HepG2 (cell line): ENCODE measurements around the gene ALOXE3. TPM values are rescaled to one million over a fixed set of nuclear protein-coding genes. Genes with fewer than 3 reads are reported as not detected.

Source experiments
- CTCF ChIP-seq: sonication (generic); formaldehyde crosslinking; IDR thresholded peaks from 2 replicates; pipeline ENCODE4 v1.5.0; 2020; ENCODE audit warnings: mild to moderate bottlenecking, missing genetic modification reagents, moderate library complexity
- HDAC1 ChIP-seq: sonication (generic); formaldehyde crosslinking; IDR thresholded peaks from 2 replicates; pipeline ENCODE4 v1.5.1; 2020; ENCODE audit warnings: mild to moderate bottlenecking, missing genetic modification reagents
- HMGXB4 ChIP-seq, 2 experiments: sonication (generic) in 1 of 2; formaldehyde crosslinking in 1 of 2; IDR thresholded peaks; 2 replicates each; pipeline versions ENCODE4 v1.4.0 to v1.6.1; 2018 to 2020; ENCODE audit warnings: missing genetic modification reagents in 2 of 2, borderline replicate concordance in 1 of 2, low read depth in 1 of 2, mild to moderate bottlenecking in 1 of 2, missing biosample characterization in 1 of 2
- HOXA3 ChIP-seq: sonication (generic); formaldehyde crosslinking; IDR thresholded peaks from 2 replicates; pipeline ENCODE4 v1.5.0; 2020; ENCODE audit warnings: missing genetic modification reagents
- MTA1 ChIP-seq: sonication (generic); formaldehyde crosslinking; IDR thresholded peaks from 2 replicates; pipeline ENCODE4 v1.4.0; 2020; ENCODE audit warnings: missing genetic modification reagents, mild to moderate bottlenecking, borderline replicate concordance
- RCOR2 ChIP-seq: IDR thresholded peaks from 2 replicates; pipeline ENCODE4 v1.6.1; 2016; ENCODE audit warnings: missing biosample characterization, missing genetic modification reagents
- RELA ChIP-seq: sonication (generic); formaldehyde crosslinking; IDR thresholded peaks from 2 replicates; pipeline ENCODE4 v1.4.0; 2020; ENCODE audit warnings: missing genetic modification reagents
- RFXAP ChIP-seq: sonication (generic); formaldehyde crosslinking; IDR thresholded peaks from 2 replicates; pipeline ENCODE4 v1.4.0; 2020; ENCODE audit warnings: missing genetic modification reagents, borderline replicate concordance
- SIX4 ChIP-seq: sonication (generic); formaldehyde crosslinking; IDR thresholded peaks from 2 replicates; pipeline ENCODE4 v1.4.0; 2020; ENCODE audit warnings: missing genetic modification reagents
- SPEN ChIP-seq: sonication (generic); formaldehyde crosslinking; IDR thresholded peaks from 2 replicates; pipeline ENCODE4 v1.5.1; 2020; ENCODE audit warnings: low read depth, mild to moderate bottlenecking, missing genetic modification reagents
- TEAD2 ChIP-seq: sonication (generic); formaldehyde crosslinking; IDR thresholded peaks from 2 replicates; pipeline ENCODE4 v1.9.0; 2021; ENCODE audit warnings: missing genetic modification reagents
- UBTF ChIP-seq: sonication (generic); formaldehyde crosslinking; IDR thresholded peaks from 2 replicates; pipeline ENCODE4 v1.4.0; 2020; ENCODE audit warnings: mild to moderate bottlenecking, missing genetic modification reagents
- ZFP36L2 ChIP-seq: sonication (generic); formaldehyde crosslinking; IDR thresholded peaks from 2 replicates; pipeline ENCODE4 v1.4.0; 2020; ENCODE audit warnings: missing genetic modification reagents
- ZHX1 ChIP-seq: sonication (generic); formaldehyde crosslinking; IDR thresholded peaks from 2 replicates; pipeline ENCODE4 v1.8.1; 2022; ENCODE audit warnings: low read depth, mild to moderate bottlenecking, missing genetic modification reagents
- ZNF230 ChIP-seq: sonication (generic); formaldehyde crosslinking; IDR thresholded peaks from 2 replicates; pipeline ENCODE4 v1.4.0; 2020; ENCODE audit warnings: mild to moderate bottlenecking, missing genetic modification reagents
- ZNF550 ChIP-seq: sonication (generic); formaldehyde crosslinking; IDR thresholded peaks from 2 replicates; pipeline ENCODE4 v1.4.0; 2020; ENCODE audit warnings: mild to moderate bottlenecking, missing genetic modification reagents, borderline replicate concordance
- ZNF737 ChIP-seq: sonication (generic); formaldehyde crosslinking; IDR thresholded peaks from 2 replicates; pipeline ENCODE4 v1.5.0; 2020; ENCODE audit warnings: missing genetic modification reagents, mild to moderate bottlenecking, borderline replicate concordance
- ZNF777 ChIP-seq: sonication (generic); formaldehyde crosslinking; IDR thresholded peaks from 2 replicates; pipeline ENCODE4 v1.4.0; 2020; ENCODE audit warnings: missing genetic modification reagents
- ZNF878 ChIP-seq: sonication (generic); formaldehyde crosslinking; IDR thresholded peaks from 2 replicates; pipeline ENCODE4 v1.8.1; 2023; ENCODE audit warnings: mild to moderate bottlenecking, missing genetic modification reagents, moderate library complexity
- ZZZ3 ChIP-seq: sonication (generic); formaldehyde crosslinking; IDR thresholded peaks from 2 replicates; pipeline ENCODE4 v1.4.0; 2020; ENCODE audit warnings: missing genetic modification reagents, mild to moderate bottlenecking, borderline replicate concordance
- polyA plus RNA-seq, 8 experiments: library from polyadenylated mRNA; depleted of rRNA in 3 of 8; stranded (reverse) in 7 of 8; unstranded in 1 of 8; fragments of >200 nt; fragmentation: Illumina TruSeq in 4 of 8; extraction: Trizol in 4 of 8; gene quantifications; 2 replicates each; pipeline versions ENCODE4 v1.2.1 to v1.2.3, GENCODE V29; 2011 to 2016; ENCODE audit warnings: low read depth in 4 of 8, missing spikeins in 1 of 8, mixed read lengths in 1 of 8; ENCODE audit not compliant: insufficient read depth in 1 of 8
- total RNA-seq, 5 experiments: library from RNA; depleted of rRNA; stranded (reverse); fragments of >200 nt; fragmentation: Illumina TruSeq; extraction: Trizol; gene quantifications; 2 replicates each; pipeline ENCODE4 v1.2.3, GENCODE V29; 2016; ENCODE audit warnings: low read depth in 1 of 5

Gene ALOXE3
- total and polyA plus RNA-seq, 2 of the 13 experiments (the other 11 are each of a cell fraction or from before 2014, with no cell fraction given) = 0.07 TPM; not detected in 1

GRCh38 chr17:8109661-8110455 is 8.5 kb downstream of the ALOXE3 start (continued):
- TF ChIP-seq HMGXB4 (CRISPR knock-in tag; IDR thresholded peaks at IDR 0.05; ENCODE audit: borderline replicate concordance in 1 of 2, low read depth in 1 of 2) = peak; percentile 41 to 72; a peak in 2 of 4 replicates
- no peak for TF ChIP-seq SIX4 (CRISPR knock-in tag)
- no peak for TF ChIP-seq SPEN (CRISPR knock-in tag)
- TF ChIP-seq CTCF (CRISPR knock-in tag) = peak; percentile 90
- 0 out of 2 replicates have a peak, but pooled peaks have one; percentile 15 for TF ChIP-seq HOXA3 (CRISPR knock-in tag)
- TF ChIP-seq ZNF230 = no peak
- TF ChIP-seq HDAC1 (CRISPR knock-in tag) = no peak
- TF ChIP-seq MTA1 = 0 out of 2 replicates have a peak, but pooled peaks have one; percentile 13
- TF ChIP-seq ZFP36L2 = no peak
- TF ChIP-seq ZHX1 = no peak
- TF ChIP-seq UBTF (CRISPR knock-in tag) = peak; percentile 29; the same call in 1 of the 2 replicates
- TF ChIP-seq ZNF550 (CRISPR knock-in tag) = no peak
- no peak for TF ChIP-seq TEAD2 (CRISPR knock-in tag)
- TF ChIP-seq RCOR2 (CRISPR knock-in tag) = no peak
- TF ChIP-seq ZNF878 (CRISPR knock-in tag) = no peak
- TF ChIP-seq ZNF737 (CRISPR knock-in tag) = no peak
- no peak for TF ChIP-seq ZZZ3 (CRISPR knock-in tag)
- TF ChIP-seq ZNF777 (CRISPR knock-in tag) = no peak
- 0 out of 2 replicates have a peak, but pooled peaks have one; percentile 24 for TF ChIP-seq RFXAP
- TF ChIP-seq RELA = no peak
